GM19043 (cell line): Measurements from ENCODE around the gene CDK2AP2.
"Not testable (repeated sequence)": the region's sequence is repeated elsewhere in the genome, so short reads cannot be mapped to it uniquely, and the experiment has no call there.

Source experiments
- ATAC-seq: cut with Tn5 transposase; IDR thresholded peaks from one replicate; pipeline ENCODE4 v1.9.1; 2021; ENCODE audit warnings: low read depth; ENCODE audit not compliant: unreplicated experiment

Gene CDK2AP2

GRCh38 chr11:67491276-67492068, 16.5 kb downstream of the CDK2AP2 start:
- ATAC-seq: no peak

GRCh38 chr11:67490727-67491065, 17.3 kb downstream of the CDK2AP2 start:
- no peak for ATAC-seq

DNA sequence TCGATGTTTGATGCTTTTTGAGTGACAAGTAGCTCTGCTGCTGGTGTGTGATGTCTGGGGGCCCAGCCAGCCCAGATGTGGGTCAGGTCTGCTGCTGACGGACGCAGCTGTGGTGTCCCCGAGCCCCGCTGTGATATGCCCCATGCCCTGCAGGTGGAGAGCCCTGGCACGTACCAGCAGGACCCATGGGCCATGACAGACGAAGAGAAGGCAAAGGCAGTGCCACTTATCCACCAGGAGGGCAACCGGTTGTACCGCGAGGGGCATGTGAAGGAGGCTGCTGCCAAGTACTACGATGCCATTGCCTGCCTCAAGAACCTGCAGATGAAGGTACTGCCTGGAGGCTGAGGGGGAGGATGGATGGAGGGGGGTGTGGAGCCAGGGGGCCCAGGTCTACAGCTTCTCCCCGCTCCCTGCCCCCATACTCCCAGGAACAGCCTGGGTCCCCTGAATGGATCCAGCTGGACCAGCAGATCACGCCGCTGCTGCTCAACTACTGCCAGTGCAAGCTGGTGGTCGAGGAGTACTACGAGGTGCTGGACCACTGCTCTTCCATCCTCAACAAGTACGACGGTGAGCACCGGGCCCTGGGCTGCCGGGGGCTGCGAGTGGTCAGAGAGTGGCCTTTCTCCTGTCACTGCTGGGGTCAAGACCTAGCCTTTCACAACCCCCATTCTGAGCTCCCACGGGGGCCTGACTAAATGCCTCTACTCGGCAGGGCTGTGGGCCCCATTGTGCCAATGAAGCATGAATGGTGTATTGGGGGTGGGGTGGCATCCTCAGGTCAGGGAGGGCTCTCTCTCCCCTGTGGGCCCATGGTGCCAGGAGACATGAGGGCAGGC, 17.9 kb downstream of the CDK2AP2 start:
- no peak for ATAC-seq

- ATAC-seq: no peak
Observed at GRCh38 chr11:67489203-67489884, 18.6 kb downstream of the CDK2AP2 start.

DNA sequence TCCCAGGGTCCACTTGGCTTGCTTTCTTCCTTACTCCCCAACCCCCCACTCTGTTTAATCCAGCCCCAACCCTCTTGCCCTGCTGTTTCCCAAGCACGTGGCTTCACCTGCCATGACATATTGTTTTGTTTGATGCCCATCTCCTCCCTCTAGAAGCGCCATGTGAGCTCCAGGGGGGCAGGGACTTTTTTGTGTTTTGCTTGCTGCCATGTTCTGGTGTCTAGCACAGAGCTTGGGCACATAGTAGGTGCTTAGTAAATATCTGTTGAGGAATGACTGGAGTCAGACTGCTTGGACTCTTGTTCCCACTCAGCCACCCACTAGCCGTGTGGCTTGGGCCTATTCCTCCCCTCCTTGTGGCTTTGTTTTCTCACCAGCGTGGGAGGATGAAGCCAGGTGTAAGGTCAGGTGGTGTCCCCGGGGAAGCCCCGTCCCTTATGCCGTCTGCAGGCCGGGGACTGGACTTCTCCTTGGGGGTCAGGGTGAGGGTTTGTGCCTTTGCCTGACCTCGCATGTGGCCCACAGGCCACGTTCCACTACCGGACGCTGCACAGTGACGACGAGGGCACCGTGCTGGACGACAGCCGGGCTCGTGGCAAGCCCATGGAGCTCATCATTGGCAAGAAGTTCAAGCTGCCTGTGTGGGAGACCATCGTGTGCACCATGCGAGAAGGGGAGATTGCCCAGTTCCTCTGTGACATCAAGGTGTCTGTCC, 21.3 kb downstream of the CDK2AP2 start:
- ATAC-seq: no peak

GRCh38 chr11:67485873-67486361, 22.0 kb downstream of the CDK2AP2 start:
- not testable (repeated sequence) for ATAC-seq

- ATAC-seq: no peak
Observed at GRCh38 chr11:67484847-67485311, 23.1 kb downstream of the CDK2AP2 start.

DNA sequence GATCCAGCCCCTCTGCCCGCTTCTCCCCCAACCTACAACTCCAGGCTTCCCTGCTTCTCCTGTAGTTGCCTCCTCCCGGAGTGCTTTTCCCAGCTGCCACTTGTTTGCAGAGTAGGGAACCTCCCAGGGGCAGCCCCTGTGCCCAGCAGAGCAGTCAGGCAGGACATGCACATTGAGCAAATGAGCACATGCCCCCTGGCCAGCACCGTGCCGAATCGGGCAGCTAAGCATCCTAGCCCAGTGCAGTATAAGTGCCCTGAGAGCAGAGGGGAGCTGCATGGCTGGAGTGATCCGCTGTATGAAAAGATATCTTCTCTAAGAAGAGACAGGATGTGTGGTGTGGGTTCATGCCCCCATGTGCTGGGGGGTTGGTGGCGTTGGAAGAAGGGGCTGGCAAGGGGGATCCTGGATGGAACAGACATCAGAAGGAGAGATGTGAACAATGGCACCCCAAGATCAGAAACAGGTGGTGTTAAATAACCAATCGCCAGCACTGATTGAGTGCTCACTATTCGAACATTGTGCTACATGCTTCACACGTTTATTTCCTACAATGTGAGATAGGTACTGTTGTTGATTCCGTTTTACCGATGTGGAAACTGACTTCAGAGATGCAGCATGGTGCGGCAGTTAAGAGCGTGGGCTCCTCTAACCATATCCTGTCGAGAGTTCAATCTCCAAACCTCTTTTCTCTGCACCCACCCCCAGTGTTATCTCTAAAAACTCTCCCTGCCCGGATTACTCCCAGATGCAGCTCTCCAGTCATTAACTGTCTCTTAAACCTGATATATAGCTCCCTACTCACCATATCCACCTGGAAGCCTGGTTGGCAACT, 23.9 kb downstream of the CDK2AP2 start:
- no peak for ATAC-seq

- ATAC-seq: peak; percentile 44
Observed at GRCh38 chr11:67482827-67483798, 24.8 kb downstream of the CDK2AP2 start, which contains the start of gene AIP. Gene AIP, plus strand, starts transcription at chr11:67483026. Its CDS starts 133 bp downstream, at chr11:67483159.

DNA sequence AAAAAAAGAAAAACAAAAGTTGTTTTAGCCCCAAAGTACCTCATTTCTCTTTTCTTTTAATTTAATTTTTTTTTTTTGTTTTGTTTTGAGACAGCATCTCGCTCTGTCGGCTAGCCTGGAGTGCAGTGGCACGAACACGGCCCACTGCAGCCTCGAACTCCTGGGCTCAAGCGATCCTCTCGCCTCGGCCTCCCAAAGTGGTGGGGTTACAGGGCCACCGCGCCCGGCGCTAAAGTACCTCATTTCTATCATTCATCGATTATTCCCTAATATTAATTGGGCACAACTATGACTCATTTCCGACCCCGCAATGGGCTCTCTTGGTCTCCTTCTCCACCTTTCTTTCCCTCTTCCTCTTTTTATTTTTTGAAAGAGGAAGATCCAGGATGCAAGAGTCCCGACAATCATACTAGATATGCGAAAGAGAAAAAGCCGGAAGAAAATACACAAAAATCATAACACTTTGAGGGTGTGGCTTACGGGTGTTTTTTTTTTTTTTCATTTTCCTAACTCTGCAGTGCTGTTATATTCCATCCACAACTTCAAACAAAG, 25.6 kb downstream of the CDK2AP2 start:
- ATAC-seq: no peak

- ATAC-seq: not testable (repeated sequence)
Observed at GRCh38 chr11:67477344-67478050, 30.5 kb downstream of the CDK2AP2 start.

GRCh38 chr11:67476692-67477091, 31.3 kb downstream of the CDK2AP2 start:
- ATAC-seq: not testable (repeated sequence)

DNA sequence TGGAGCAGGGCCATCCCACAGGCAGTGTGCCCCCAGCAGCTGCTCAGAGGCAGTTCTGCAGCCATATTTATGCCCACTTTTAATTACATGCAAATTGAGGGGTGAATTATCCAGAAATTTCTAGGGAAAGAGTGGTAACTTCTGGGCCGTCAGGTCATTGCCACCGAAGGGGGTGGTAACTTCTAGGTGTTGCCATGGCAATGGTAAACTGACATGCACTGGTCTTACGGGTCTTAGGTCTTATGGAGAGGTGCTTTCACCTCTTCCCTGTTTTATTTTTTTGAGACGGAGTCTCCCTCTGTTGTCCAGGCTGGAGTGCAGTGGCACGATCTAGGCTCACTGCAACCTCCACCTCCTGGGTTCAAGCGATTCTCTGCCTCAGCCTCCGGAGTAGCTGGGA, 35.1 kb downstream of the CDK2AP2 start:
- no peak for ATAC-seq

DNA sequence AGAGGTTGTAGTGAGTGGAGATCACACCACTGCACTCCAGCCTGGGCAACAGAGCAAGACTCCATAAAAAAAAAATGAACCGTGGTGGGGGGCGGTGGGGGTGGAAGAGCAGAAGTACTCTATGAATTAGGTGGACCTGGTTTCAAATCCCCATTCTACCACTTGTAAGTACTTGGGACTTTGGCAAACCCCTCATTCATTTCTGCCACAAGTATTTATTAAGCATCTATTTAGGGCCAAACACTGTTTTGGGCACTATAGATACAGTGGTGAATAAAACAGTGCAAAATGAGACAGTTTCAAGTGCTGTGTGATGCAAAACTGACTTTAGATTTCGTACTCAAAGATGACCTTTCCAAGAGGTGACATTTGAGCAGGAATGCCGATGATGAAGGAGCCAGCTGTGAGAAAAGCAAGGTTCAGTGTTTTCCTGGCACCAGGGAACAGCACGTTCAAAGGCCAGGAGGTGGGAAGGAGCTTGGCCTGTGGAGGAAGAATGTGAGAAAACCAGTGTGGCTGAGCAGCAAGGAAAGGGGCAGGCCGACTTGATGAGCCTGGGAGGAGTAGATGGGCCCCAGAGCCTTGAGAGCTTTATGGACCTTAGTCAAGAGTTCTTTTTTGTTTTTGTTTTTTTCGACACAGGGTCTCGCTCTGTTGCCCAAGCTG, 37.5 kb downstream of the CDK2AP2 start:
- ATAC-seq: no peak

GRCh38 chr11:67469508-67469811, 38.5 kb downstream of the CDK2AP2 start:
- no peak for ATAC-seq

GRCh38 chr11:67468759-67469507, 39.0 kb downstream of the CDK2AP2 start, which contains the start of gene TMEM134:
Gene TMEM134, minus strand, starts transcription at chr11:67469251. Its CDS starts 59 bp downstream, at chr11:67469192.
- peak; percentile 68 for ATAC-seq
